OCI-LY1 (cell line): ENCODE data around the gene ATP6AP1.

Source experiments
- H2AFZ ChIP-seq: fragments of 200-600 bp; sonication (generic), shearing (Covaris generic); 2 replicates; pipeline ENCODE4 v1.6.0; 2014; ENCODE audit warnings: antibody characterized with exemption, mild to moderate bottlenecking, low read length
- H3F3A ChIP-seq: fragments of 200-600 bp; sonication (generic), shearing (Covaris generic); 2 replicates; pipeline ENCODE4 v1.6.0; 2014; ENCODE audit warnings: mild to moderate bottlenecking, antibody characterized with exemption, low read length, moderate library complexity; ENCODE audit not compliant: insufficient read depth
- H3K27ac ChIP-seq: fragments of 200-600 bp; sonication (generic); 2 replicates; pipeline ENCODE4 v1.5.1; 2014; ENCODE audit warnings: low read length, mixed run types, mild to moderate bottlenecking, low read depth; ENCODE audit not compliant: poor library complexity, severe bottlenecking
- H3K27me3 ChIP-seq: fragments of 200-600 bp; sonication (generic); 2 replicates; pipeline ENCODE4 v1.6.0; 2014; ENCODE audit warnings: antibody characterized with exemption, mild to moderate bottlenecking, low read length, moderate library complexity; ENCODE audit not compliant: insufficient read depth
- H3K36me3 ChIP-seq: fragments of 200-600 bp; sonication (generic); 2 replicates; pipeline ENCODE4 v1.6.1; 2014; ENCODE audit warnings: mild to moderate bottlenecking, antibody characterized with exemption, low read length, moderate library complexity, mixed read lengths; ENCODE audit not compliant: insufficient read depth
- H3K4me1 ChIP-seq: fragments of 200-600 bp; sonication (generic); 2 replicates; pipeline ENCODE4 v1.5.1; 2014; ENCODE audit warnings: mild to moderate bottlenecking, low read length, moderate library complexity; ENCODE audit not compliant: insufficient read depth, severe bottlenecking
- H3K4me2 ChIP-seq: fragments of 200-600 bp; sonication (generic), shearing (Covaris generic); 2 replicates; pipeline ENCODE4 v1.6.1; 2014; ENCODE audit warnings: low read length
- H3K4me3 ChIP-seq: fragments of 200-600 bp; sonication (generic); 2 replicates; pipeline ENCODE4 v1.5.1; 2014; ENCODE audit warnings: low read length, low read depth, mild to moderate bottlenecking, mixed read lengths; ENCODE audit not compliant: poor library complexity, severe bottlenecking
- H3K79me2 ChIP-seq: fragments of 200-600 bp; shearing (Covaris generic); 2 replicates; pipeline ENCODE4 v1.6.1; 2016; ENCODE audit warnings: mixed run types, low read length, mixed read lengths; ENCODE audit not compliant: insufficient read depth
- H3K9ac ChIP-seq: fragments of 200-600 bp; sonication (generic), shearing (Covaris generic); 2 replicates; pipeline ENCODE4 v1.6.1; 2014; ENCODE audit warnings: mild to moderate bottlenecking, low read length, mixed read lengths
- H3K9me2 ChIP-seq: fragments of 200-600 bp; sonication (generic), shearing (Covaris generic); 2 replicates; pipeline ENCODE4 v1.6.1; 2014; ENCODE audit warnings: low read depth, mild to moderate bottlenecking, low read length, mixed read lengths
- H3K9me3 ChIP-seq: fragments of 200-600 bp; shearing (Covaris generic); 2 replicates; pipeline ENCODE4 v1.6.1; 2014; ENCODE audit warnings: low read length, mixed read lengths
- H4K20me1 ChIP-seq: fragments of 200-600 bp; sonication (generic), shearing (Covaris generic); 2 replicates; pipeline ENCODE4 v1.6.0; 2016; ENCODE audit warnings: mild to moderate bottlenecking, low read length; ENCODE audit not compliant: insufficient read depth
- CTCF ChIP-seq: fragments of 200-600 bp; sonication (generic), shearing (Covaris generic); IDR thresholded peaks from 2 replicates; pipeline ENCODE4 v1.5.1; 2017; ENCODE audit warnings: mild to moderate bottlenecking, antibody characterized with exemption, low read length, moderate library complexity, mixed read lengths
- EZH2 ChIP-seq: fragments of 200-600 bp; sonication (generic), shearing (Covaris generic); IDR thresholded peaks from 2 replicates; pipeline ENCODE4 v1.8.0; 2017; ENCODE audit warnings: borderline replicate concordance, mixed run types, mild to moderate bottlenecking, antibody characterized with exemption, low read length, moderate library complexity, mixed read lengths

ATP6AP1 gene

GRCh38 chrX:154403192-154403591 is 25.3 kb upstream of the ATP6AP1 start:
- H2AFZ ChIP-seq: no peak overlapping the region
- no peak overlapping the region for H3K4me2 ChIP-seq
- TF ChIP-seq EZH2: no peak
- H3K79me2 ChIP-seq: peaks cover 3% of the 10 kb centered on the region; the same call in 1 of the 2 replicates
- H3K9ac ChIP-seq: no peak overlapping the region
- H4K20me1 ChIP-seq: no peaks in the 10 kb centered on the region
- H3K27ac ChIP-seq: no peak overlapping the region
- H3K36me3 ChIP-seq: peaks cover 34% of the 10 kb centered on the region
- peaks cover 10% of the 10 kb centered on the region for H3F3A ChIP-seq
- no peaks in the 10 kb centered on the region for H3K9me2 ChIP-seq
- H3K4me1 ChIP-seq: peaks cover 16% of the 10 kb centered on the region
- no peaks in the 10 kb centered on the region for H3K9me3 ChIP-seq
- no peaks in the 10 kb centered on the region for H3K27me3 ChIP-seq
- no peak overlapping the region for H3K4me3 ChIP-seq

- Histone ChIP-seq H3K79me2 (peaks cover 2% of the 10 kb centered on the region; the same call in 1 of the 2 replicates), H4K20me1 (no peaks in the 10 kb centered on the region), H2AFZ (no peak overlapping the region), H3K4me2 (no peak overlapping the region), H3F3A (peaks cover 10% of the 10 kb centered on the region), H3K4me1 (peaks cover 23% of the 10 kb centered on the region), H3K9me2 (no peaks in the 10 kb centered on the region), H3K27me3 (no peaks in the 10 kb centered on the region), H3K36me3 (peaks cover 27% of the 10 kb centered on the region), H3K9ac (no peak overlapping the region), H3K4me3 (no peak overlapping the region), H3K9me3 (no peaks in the 10 kb centered on the region), H3K27ac (no peak overlapping the region)
- TF ChIP-seq EZH2 (no peak), CTCF (no peak)
Measured at GRCh38 chrX:154403858-154404257, 24.6 kb upstream of the ATP6AP1 start.

- Histone ChIP-seq H3K9ac (no peak overlapping the region), H3K36me3 (peaks cover 19% of the 10 kb centered on the region; the same call in 1 of the 2 replicates), H3K4me2 (no peak overlapping the region), H3K9me3 (no peaks in the 10 kb centered on the region), H3K4me3 (no peak overlapping the region), H3F3A (peaks cover 6% of the 10 kb centered on the region; the same call in 1 of the 2 replicates), H2AFZ (no peak overlapping the region), H3K4me1 (peaks cover 23% of the 10 kb centered on the region), H3K9me2 (no peaks in the 10 kb centered on the region), H3K27ac (no peak overlapping the region), H3K79me2 (no peaks in the 10 kb centered on the region), H3K27me3 (no peaks in the 10 kb centered on the region), H4K20me1 (no peaks in the 10 kb centered on the region)
- TF ChIP-seq EZH2: no peak
- TF ChIP-seq CTCF: no peak
Measured at GRCh38 chrX:154404625-154405192, 23.8 kb upstream of the ATP6AP1 start.
